ENCODE measurements around the gene AMER3. TPM values are rescaled to one million over a fixed set of nuclear protein-coding genes. Genes with fewer than 3 reads are reported as not detected.

The AMER3 gene
- total and polyA plus RNA-seq, 10 of the 15 experiments (the other 5 are each of a cell fraction or from before 2014, with no cell fraction given) = not detected

DNA sequence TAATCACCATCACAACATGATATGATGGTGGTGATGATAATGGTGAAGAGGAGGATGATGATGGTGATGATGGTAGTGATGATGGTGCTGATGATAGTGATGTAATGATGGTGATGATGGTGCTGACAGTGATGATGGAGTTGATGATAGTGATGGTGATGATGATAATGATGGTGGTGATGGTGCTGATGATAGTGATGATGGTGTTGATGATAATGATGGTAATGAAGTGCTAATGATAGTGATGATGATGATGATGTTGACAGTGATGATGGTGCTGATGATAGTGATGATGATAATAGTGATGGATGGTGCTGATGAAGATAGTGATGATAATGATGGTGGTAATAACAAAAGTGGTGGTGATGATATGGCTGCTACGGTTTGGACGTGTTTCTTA, 30.9 kb upstream of the AMER3 start (continued):
- TF ChIP-seq ELK1 (IDR thresholded peaks at IDR 0.05; ENCODE audit: low read depth, low read length) = no peak
- TF ChIP-seq ZNF24 (IDR thresholded peaks at IDR 0.05) = no peak
- no peak for TF ChIP-seq ASH2L (IDR thresholded peaks at IDR 0.05; ENCODE audit: borderline replicate concordance, low read depth)
- no peak for TF ChIP-seq RCOR1 (conservative IDR thresholded peaks at IDR 0.05; ENCODE audit: low read depth, low read length)
- TF ChIP-seq, protein P1, sequence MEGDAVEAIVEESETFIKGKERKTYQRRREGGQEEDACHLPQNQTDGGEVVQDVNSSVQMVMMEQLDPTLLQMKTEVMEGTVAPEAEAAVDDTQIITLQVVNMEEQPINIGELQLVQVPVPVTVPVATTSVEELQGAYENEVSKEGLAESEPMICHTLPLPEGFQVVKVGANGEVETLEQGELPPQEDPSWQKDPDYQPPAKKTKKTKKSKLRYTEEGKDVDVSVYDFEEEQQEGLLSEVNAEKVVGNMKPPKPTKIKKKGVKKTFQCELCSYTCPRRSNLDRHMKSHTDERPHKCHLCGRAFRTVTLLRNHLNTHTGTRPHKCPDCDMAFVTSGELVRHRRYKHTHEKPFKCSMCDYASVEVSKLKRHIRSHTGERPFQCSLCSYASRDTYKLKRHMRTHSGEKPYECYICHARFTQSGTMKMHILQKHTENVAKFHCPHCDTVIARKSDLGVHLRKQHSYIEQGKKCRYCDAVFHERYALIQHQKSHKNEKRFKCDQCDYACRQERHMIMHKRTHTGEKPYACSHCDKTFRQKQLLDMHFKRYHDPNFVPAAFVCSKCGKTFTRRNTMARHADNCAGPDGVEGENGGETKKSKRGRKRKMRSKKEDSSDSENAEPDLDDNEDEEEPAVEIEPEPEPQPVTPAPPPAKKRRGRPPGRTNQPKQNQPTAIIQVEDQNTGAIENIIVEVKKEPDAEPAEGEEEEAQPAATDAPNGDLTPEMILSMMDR (IDR thresholded peaks at IDR 0.05 in 2 of 3, conservative IDR thresholded peaks at IDR 0.05 in 1 of 3; ENCODE audit: control insufficient read depth in 2 of 3, extremely low read depth in 1 of 3, insufficient read depth in 1 of 3, low read depth in 3 of 3, low read length in 3 of 3) = no peak
- no peak for TF ChIP-seq MTA3 (IDR thresholded peaks at IDR 0.05; ENCODE audit: borderline replicate concordance, low read length)
- no peak for TF ChIP-seq BCL11A (IDR thresholded peaks at IDR 0.05; ENCODE audit: low read depth, low read length)
- TF ChIP-seq RAD21 (IDR thresholded peaks at IDR 0.05; ENCODE audit: insufficient read depth, low read depth, low read length) = no peak
- no peak for TF ChIP-seq BCLAF1 (IDR thresholded peaks at IDR 0.05)
- no peak for TF ChIP-seq IKZF1 (conservative IDR thresholded peaks at IDR 0.05)
